GM18519 (cell line): ENCODE measurements around the gene ZNF474.
A peak's percentile ranks its signal among the peaks of the same experiment; 100 is the strongest.

Source experiments
- ATAC-seq: cut with Tn5 transposase; IDR thresholded peaks from one replicate; pipeline ENCODE4 v1.9.1; 2021; ENCODE audit warnings: mild to moderate bottlenecking, moderate library complexity; ENCODE audit not compliant: unreplicated experiment, low FRiP score

The ZNF474 gene

GRCh38 chr5:122177161-122177560 lies 47.8 kb downstream of the ZNF474 start:
- no peak for ATAC-seq

- ATAC-seq, result no peak
These were observed 50.4 kb downstream of the ZNF474 start for GRCh38 chr5:122179701-122180100.

- ATAC-seq, result no peak
These were observed 50.9 kb downstream of the ZNF474 start for GRCh38 chr5:122180146-122180712.

- no peak for ATAC-seq
These were observed 51.7 kb downstream of the ZNF474 start for GRCh38 chr5:122180863-122181548.

- ATAC-seq, result no peak
These were observed 52.5 kb downstream of the ZNF474 start for GRCh38 chr5:122181863-122182262.

- no peak for ATAC-seq
These were observed 53.2 kb downstream of the ZNF474 start for GRCh38 chr5:122182491-122182921.

GRCh38 chr5:122183098-122183787 lies 53.9 kb downstream of the ZNF474 start:
- no peak for ATAC-seq

GRCh38 chr5:122183788-122184170 lies 54.4 kb downstream of the ZNF474 start:
- no peak for ATAC-seq

GRCh38 chr5:122184676-122185255 lies 55.4 kb downstream of the ZNF474 start:
- ATAC-seq, result no peak

GRCh38 chr5:122187426-122187825 lies 58.1 kb downstream of the ZNF474 start:
- no peak for ATAC-seq

GRCh38 chr5:122190156-122190555 lies 60.8 kb downstream of the ZNF474 start:
- no peak for ATAC-seq

- ATAC-seq, result peak; percentile 81
These were observed 63.5 kb downstream of the ZNF474 start for GRCh38 chr5:122192497-122193496.

- ATAC-seq, result no peak
These were observed 66.6 kb downstream of the ZNF474 start for GRCh38 chr5:122195802-122196394.

GRCh38 chr5:122199146-122199545 lies 69.8 kb downstream of the ZNF474 start:
- ATAC-seq, result no peak

- ATAC-seq, result no peak
These were observed 71.1 kb downstream of the ZNF474 start for GRCh38 chr5:122200450-122200849.

- no peak for ATAC-seq
These were observed 71.5 kb downstream of the ZNF474 start for GRCh38 chr5:122200865-122201264.

GRCh38 chr5:122201365-122201764 lies 72.0 kb downstream of the ZNF474 start:
- no peak for ATAC-seq

- ATAC-seq, result no peak
These were observed 73.6 kb downstream of the ZNF474 start for GRCh38 chr5:122202952-122203351.
